GM20000 (cell line): ENCODE results near the gene GAMT.

Experiments
- DNase-seq: peaks from one replicate; pipeline ENCODE4 v3.0.0; 2012; ENCODE audit warnings: low spot score
- CTCF ChIP-seq: IDR thresholded peaks from 2 replicates; pipeline ENCODE4 v1.5.1; 2012; ENCODE audit warnings: mild to moderate bottlenecking, control low read depth; ENCODE audit errors: extremely low read depth, missing control alignments

The GAMT gene

GRCh38 chr19:1437609-1438008 is 36.3 kb upstream of the GAMT start:
- no peak for DNase-seq
- no peak for TF ChIP-seq CTCF

- no peak for TF ChIP-seq CTCF
- DNase-seq: no peak
Measured at GRCh38 chr19:1435378-1435989, 34.1 kb upstream of the GAMT start.

GRCh38 chr19:1434577-1435060 is 33.3 kb upstream of the GAMT start:
- no peak for DNase-seq
- TF ChIP-seq CTCF: no peak

- DNase-seq: no peak
- TF ChIP-seq CTCF: no peak
Measured at GRCh38 chr19:1434040-1434366, 32.7 kb upstream of the GAMT start.

GRCh38 chr19:1433119-1434039 is 32.0 kb upstream of the GAMT start:
- TF ChIP-seq CTCF: no peak
- DNase-seq: no peak

- TF ChIP-seq CTCF: no peak
Measured at GRCh38 chr19:1432507-1432887, 31.2 kb upstream of the GAMT start.

GRCh38 chr19:1431759-1432506 is 30.6 kb upstream of the GAMT start:
- DNase-seq: no peak
- no peak for TF ChIP-seq CTCF

More at GRCh38 chr19:1432507-1432887, 31.2 kb upstream of the GAMT start:
- no peak for DNase-seq
